ENCODE data around the gene CYREN. TPM values are rescaled to one million over a fixed set of nuclear protein-coding genes. Genes with fewer than 3 reads are reported as not detected.
A peak's percentile ranks its signal among the peaks of the same experiment; 100 is the strongest.

Gene CYREN
- total and polyA plus RNA-seq, 9 of the 15 experiments (the other 6 are each of a cell fraction or from before 2014, with no cell fraction given), result 13.9 to 108 (median 88.8) TPM

GRCh38 chr7:135169141-135169963 lies 1.2 kb downstream of the CYREN start (continued):
- TF ChIP-seq SAP30 (IDR thresholded peaks at IDR 0.05; ENCODE audit: borderline replicate concordance, insufficient read depth, low read depth, low read length, poor library complexity, severe bottlenecking) (no peak), CBX5 (IDR thresholded peaks at IDR 0.05; ENCODE audit: borderline replicate concordance, low read depth) (no peak), ZZZ3 (IDR thresholded peaks at IDR 0.05) (no peak), ZNF766 (CRISPR knock-in tag; conservative IDR thresholded peaks at IDR 0.05) (no peak), FIP1L1 (IDR thresholded peaks at IDR 0.05; ENCODE audit: low read depth, low read length, poor library complexity, severe bottlenecking) (no peak), GABPA (tag; conservative IDR thresholded peaks at IDR 0.05; ENCODE audit: low read depth) (no peak), RFX1 (IDR thresholded peaks at IDR 0.05) (no peak), TCF7 (IDR thresholded peaks at IDR 0.05; ENCODE audit: borderline replicate concordance) (no peak), CBX1 (IDR thresholded peaks at IDR 0.05; ENCODE audit: low read depth) (0 out of 2 replicates have a peak, but pooled peaks have one; percentile 71), POLR3G (IDR thresholded peaks at IDR 0.05; ENCODE audit: extremely low read depth, insufficient read length, insufficient replicate concordance) (no peak), POU5F1 (IDR thresholded peaks at IDR 0.05; ENCODE audit: borderline replicate concordance, low read depth, low read length, partially characterized antibody) (no peak), FOXK1 (CRISPR knock-in tag; IDR thresholded peaks at IDR 0.05; ENCODE audit: borderline replicate concordance) (no peak; the same call in 1 of the 2 replicates), CBX2 (IDR thresholded peaks at IDR 0.05; ENCODE audit: insufficient read depth, low read length, poor library complexity, severe bottlenecking) (no peak), ZNF449 (CRISPR knock-in tag; IDR thresholded peaks at IDR 0.05) (no peak), DNMT1 (IDR thresholded peaks at IDR 0.05) (no peak), TAF15 (IDR thresholded peaks at IDR 0.05; ENCODE audit: low read depth, low read length) (no peak), ZNF551 (CRISPR knock-in tag; IDR thresholded peaks at IDR 0.05) (no peak), SETDB1 (IDR thresholded peaks at IDR 0.05; ENCODE audit: low read length) (no peak), BRCA1 (IDR thresholded peaks at IDR 0.05) (no peak), BRCA1 (CRISPR knock-in tag; IDR thresholded peaks at IDR 0.05) (no peak), SNRNP70 (optimal IDR thresholded peaks at IDR 0.05; ENCODE audit: low read depth, low read length) (no peak), KLF13 (tag; IDR thresholded peaks at IDR 0.05; ENCODE audit: borderline replicate concordance, low read depth) (no peak), GABPB1 (CRISPR knock-in tag; IDR thresholded peaks at IDR 0.05) (0 out of 2 replicates have a peak, but pooled peaks have one; percentile 2), ESRRB (CRISPR knock-in tag; IDR thresholded peaks at IDR 0.05; ENCODE audit: borderline replicate concordance) (no peak), POLR2AphosphoS2 (IDR thresholded peaks at IDR 0.05; ENCODE audit: low read length) (no peak), NCOR1 (IDR thresholded peaks at IDR 0.05) (no peak)
- TF ChIP-seq, protein P1, sequence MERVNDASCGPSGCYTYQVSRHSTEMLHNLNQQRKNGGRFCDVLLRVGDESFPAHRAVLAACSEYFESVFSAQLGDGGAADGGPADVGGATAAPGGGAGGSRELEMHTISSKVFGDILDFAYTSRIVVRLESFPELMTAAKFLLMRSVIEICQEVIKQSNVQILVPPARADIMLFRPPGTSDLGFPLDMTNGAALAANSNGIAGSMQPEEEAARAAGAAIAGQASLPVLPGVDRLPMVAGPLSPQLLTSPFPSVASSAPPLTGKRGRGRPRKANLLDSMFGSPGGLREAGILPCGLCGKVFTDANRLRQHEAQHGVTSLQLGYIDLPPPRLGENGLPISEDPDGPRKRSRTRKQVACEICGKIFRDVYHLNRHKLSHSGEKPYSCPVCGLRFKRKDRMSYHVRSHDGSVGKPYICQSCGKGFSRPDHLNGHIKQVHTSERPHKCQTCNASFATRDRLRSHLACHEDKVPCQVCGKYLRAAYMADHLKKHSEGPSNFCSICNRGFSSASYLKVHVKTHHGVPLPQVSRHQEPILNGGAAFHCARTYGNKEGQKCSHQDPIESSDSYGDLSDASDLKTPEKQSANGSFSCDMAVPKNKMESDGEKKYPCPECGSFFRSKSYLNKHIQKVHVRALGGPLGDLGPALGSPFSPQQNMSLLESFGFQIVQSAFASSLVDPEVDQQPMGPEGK (CRISPR knock-in tag; IDR thresholded peaks at IDR 0.05; ENCODE audit: borderline replicate concordance), result no peak
